GM21825 (cell line): ENCODE measurements around the gene TMEM255B.

Experiments used
- ATAC-seq: cut with Tn5 transposase; IDR thresholded peaks from one replicate; pipeline ENCODE4 v1.9.1; 2021; ENCODE audit warnings: mild to moderate bottlenecking, moderate library complexity; ENCODE audit not compliant: unreplicated experiment

TMEM255B gene

DNA sequence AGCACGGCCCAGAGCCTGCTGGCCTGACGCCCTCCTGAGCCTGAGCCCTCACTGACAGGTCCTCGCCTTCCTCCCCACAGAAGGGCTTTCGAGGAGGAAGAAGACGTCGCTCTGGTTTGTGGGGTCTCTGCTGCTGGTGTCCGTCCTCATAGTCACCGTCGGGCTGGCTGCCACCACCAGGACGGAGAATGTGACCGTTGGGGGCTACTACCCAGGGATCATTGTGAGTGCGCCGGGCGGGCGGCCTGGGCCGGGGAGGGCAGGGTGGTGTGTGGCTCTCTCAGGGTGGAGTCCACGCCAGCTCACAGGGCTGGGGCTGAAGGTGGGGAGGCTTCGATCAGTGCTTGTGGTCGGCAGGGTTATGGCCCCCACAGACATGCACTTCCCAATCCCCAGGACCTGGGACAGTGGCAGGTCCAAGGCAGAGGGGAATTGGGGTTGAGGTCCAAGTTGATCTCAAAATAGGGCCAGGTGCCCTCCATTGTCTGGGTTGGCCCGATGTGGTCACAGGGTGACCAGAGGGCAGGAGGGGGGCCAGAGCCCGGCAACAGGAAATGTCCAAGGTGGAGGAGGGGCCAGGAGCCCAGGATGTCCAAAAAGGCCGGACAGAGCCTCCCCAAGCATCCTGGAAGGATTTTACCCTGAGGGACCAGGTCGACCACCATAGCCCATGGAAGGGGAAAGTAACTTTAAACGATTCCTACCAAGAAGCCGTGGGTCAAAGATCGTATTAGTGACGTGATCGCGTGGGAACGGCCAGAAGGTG is 7.2 kb downstream of the TMEM255B start:
- ATAC-seq: no peak

- ATAC-seq: no peak
These were observed 8.3 kb downstream of the TMEM255B start for GRCh38 chr13:113767366-113767765.

DNA sequence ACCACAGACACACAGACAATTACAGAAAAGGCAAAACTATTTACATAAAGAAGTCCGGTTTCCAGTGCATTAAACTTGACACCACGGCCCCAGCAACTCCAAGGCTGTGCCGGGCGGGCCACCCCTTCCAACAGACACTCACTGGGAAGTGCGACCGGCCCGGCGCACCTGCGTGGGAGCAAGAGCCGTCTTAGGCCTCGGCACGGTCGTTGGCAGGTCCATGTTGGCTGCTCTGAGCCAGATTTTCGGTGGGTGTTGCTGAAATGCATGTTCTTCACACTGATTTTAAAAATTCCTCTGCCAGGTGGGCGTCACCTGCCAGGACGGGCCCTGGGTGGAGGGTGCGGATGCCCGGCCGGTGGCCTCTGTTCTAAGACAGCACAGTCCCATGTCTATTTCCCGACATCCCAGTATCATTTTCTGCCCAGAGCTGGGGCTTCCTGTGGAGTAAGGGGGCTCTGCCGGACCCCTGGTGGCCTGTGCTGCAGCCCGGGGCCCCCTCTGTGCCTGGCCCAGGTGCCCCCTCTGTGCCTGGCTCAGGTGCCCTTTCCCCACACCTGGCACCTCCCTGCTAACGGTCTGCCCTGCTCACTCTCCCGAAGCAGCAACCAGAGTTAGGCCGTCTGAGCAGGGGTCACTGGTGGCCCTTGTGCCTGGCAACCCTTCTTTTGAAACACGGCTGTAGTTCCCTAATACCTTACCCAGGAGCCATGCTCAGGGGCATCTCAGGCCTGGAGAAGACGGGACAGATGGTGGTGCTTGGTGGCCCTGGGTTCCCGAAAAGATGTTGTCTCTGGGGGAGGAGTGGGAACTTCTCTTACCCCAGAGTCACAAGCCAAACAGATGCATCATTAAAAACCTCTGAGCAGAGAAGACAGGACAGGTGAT is 9.2 kb downstream of the TMEM255B start:
- no peak for ATAC-seq

- ATAC-seq: no peak
These were observed 10.1 kb downstream of the TMEM255B start for GRCh38 chr13:113769106-113769505.

DNA sequence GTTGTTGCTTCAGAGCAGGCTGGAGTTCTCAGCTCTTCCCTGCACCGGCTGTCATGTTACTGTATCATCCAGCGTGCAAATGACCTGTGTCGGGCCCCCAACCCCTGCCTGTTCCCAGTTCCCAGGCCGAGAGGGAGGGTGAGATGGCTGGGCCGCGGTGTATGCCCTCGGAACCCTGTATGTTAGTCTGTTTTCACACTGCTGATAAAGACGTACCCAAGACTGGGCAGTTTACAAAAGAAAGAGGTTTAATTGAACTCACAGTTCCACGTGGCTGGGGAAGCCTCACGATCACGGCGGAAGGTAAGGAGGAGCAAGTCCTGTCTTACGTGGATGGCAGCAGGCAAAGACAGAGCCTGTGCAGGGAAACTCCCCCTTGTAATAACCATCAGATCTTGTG is 10.9 kb downstream of the TMEM255B start:
- ATAC-seq: no peak

- ATAC-seq: no peak
These were observed 11.4 kb downstream of the TMEM255B start for GRCh38 chr13:113770441-113770840.

- no peak for ATAC-seq
These were observed 11.9 kb downstream of the TMEM255B start for GRCh38 chr13:113770937-113771336.

- ATAC-seq: no peak
These were observed 12.8 kb downstream of the TMEM255B start for GRCh38 chr13:113771709-113772331.

GRCh38 chr13:113774177-113775107 is 15.4 kb downstream of the TMEM255B start:
- no peak for ATAC-seq

GRCh38 chr13:113775451-113776145 is 16.6 kb downstream of the TMEM255B start:
- no peak for ATAC-seq

DNA sequence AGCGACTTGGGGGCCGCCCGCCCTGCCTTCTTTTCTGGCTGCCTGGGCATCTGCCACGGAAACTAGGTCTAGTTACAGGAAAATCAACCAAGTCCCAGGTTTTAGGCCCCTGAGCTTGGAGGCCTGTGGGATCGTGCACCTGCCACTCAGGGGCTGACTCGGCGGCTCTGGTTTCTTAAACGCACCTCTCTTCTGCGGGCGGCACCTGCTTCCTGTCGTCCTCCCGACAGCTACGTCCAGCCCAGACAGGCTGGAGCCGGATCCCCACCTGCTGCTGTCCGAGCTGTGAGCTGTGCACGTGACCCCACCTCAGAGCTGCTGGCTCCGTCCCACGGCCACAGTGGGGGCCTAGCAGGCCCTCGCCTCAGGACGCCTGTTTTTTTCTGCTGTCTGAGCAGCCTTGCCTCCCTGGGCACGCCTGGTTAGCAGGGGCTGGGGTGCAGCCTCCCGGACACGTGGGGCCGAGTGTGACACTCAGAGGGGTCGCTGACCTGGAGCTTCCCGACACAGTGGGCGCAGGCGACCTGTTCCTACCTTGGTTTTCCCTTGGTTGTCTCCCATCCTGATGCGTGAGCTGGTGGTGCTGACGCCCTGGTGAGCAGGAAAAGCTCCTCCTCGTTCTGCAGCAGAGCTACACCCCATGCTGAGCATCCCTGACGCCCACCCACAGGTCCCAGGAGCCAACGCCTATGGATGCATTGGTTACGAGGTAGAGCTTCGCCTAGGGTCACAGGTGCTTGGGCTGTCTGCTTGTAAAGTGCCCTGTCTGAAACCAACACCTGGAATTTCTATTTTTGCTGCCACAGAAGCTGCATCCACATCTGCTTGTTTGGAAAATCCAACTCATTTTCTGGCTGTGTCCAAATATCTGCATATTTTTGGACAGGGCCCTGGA is 17.5 kb downstream of the TMEM255B start:
- ATAC-seq: no peak

- ATAC-seq: no peak
These were observed 18.6 kb downstream of the TMEM255B start for GRCh38 chr13:113777311-113778260.

DNA sequence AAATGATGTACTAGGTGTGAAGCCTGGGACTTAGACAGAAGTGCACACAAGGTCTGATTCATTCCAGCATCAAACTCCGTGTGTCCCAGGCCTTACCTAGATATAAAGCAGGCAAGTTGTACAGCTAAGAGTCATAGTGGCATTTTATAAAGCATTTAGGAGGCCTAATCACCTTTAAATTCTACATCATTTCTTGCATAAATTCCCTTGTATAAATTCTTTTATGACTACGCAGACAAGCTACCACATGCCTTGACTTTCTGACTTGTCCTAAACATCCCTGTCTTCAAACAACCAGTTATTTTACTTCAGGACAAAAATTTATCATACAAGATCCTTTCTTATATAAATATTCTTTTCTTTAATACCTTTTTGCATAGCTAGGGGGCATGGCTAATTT is 22.5 kb downstream of the TMEM255B start:
- ATAC-seq: no peak

DNA sequence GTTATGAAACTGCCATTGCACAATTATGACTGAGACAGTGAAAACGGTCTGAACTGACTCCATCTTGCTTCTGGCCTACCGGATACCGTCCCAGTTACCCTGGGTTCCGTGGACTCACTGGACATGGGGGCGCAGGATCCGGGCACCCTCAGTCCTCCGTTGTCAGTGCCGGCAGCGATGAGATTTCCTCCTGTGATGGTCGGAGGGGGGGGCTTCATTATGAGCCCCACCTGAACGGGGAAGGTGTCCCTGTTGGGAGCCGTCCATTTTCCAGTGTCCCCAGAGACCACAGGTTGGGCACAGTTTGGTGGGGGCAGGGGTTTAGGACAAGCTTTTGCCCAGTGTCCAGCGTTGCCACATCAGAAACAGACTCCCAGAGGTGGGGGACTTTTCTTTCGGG is 23.4 kb downstream of the TMEM255B start:
- no peak for ATAC-seq

DNA sequence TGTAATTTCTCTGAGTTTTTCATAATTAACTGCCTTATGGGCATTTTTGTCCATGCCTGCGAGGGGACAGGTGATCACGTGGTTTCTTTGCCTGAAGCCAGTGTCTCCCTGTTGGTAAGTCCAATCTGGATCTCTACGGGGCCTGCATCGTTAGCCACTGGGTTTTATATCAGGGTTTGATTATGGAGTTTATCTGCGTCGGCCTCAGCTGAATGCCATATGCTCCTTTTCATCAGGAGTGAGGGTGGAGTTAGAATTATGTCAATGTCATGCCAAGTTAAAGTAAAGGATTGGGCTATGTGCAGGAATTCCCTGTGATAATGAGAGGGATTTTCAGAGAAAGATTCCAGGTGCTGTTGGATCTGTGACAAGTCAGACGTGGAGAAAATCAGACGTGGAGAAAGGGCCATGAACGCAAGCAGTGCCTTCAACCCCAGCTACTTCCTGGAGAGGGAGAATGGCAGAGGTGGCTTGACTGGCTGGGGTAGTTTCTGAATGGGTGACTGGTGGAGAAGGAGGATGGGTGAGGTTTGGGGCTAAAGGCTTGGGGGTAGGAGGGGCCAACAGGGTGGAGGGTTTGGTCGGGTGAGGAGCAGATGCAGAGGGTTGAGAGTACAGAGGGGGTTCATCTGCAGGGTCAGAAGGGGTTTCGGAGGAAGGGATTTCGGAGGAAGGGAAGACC is 24.3 kb downstream of the TMEM255B start:
- no peak for ATAC-seq

DNA sequence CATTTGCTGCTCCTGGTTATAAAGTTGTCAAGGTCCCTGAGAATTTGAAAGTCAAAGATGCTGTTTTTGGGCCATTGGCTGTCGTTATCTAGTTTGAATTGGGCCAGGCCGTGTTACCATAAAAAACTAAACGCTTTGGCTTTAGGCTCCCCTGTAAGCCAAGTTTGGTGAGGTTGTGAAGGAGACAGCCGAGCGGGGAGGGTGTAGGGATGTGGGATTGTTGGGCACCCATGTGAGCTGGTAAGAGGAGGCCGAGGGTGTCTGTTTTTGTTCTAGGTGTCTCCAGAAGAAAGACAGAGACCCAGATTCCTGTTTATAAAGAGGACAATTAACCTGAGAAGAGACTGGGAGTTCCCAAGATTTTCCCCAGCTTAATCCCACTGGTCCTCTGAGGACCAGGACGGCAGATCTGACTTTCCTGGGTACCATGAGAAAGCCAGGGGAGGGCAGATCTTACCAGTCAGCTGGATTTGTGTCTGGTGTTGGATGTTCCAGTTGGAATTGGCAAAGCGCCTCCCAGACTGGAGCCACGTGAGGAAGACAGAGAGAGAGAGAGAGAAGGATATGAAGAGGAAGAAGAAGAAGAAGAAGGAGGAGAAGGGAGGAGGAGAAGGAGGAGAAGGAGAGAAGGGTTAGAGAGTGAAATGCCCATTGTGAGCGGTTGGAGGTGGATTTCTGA is 25.1 kb downstream of the TMEM255B start:
- no peak for ATAC-seq

GRCh38 chr13:113784645-113785024 is 25.6 kb downstream of the TMEM255B start:
- no peak for ATAC-seq
